ENCODE results near the gene NFIA. TPM values are rescaled to one million over a fixed set of nuclear protein-coding genes. Genes with fewer than 3 reads are reported as not detected.

Gene NFIA
- total RNA-seq, 1 experiment from 2014 or later, result 0.35 TPM

DNA sequence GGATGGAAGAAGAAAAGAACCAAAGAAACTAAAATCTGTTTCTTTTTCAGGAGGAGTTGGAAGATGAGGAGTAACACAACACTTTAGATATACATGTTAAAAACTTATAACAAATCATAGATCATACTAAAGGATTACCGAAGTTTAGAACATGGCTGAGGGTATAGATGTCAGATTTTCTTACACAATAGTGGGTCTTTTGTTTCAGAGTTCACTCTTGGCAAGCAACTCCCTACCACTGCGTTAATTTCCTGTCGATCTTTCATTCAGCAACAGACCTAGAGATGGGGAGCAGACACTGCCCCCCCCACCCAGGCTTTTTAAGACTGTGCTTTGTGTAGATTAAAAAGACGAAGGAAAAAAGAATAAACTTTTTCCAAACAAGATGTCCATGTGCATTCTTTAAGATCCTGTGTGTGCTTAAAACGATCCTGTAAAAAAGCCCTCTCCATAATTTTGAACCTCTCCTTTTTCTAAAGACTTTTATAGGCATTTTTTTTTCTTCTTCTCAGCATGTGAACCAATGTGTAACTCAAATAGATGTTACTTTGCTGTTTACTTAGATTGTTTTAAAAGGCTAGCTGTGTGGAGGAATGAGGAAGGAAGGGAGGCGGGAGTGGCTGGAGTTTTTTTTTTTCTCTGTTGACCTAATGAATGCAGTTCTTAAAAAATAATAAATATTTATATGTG lies 50.4 kb downstream of the NFIA start:
- no peak overlapping the region for H3K14ac ChIP-seq (ENCODE audit: insufficient read depth, low read length)
- H3K4me3 Mint-ChIP-seq, result no peak overlapping the region
- H2AFZ ChIP-seq (ENCODE audit: low read length), result no peak overlapping the region
- H3K23ac ChIP-seq (ENCODE audit: insufficient read length, low read depth, low read length), result no peak overlapping the region
- no peaks in the 10 kb centered on the region for H3K79me1 ChIP-seq (ENCODE audit: insufficient read depth, low read depth, low read length, poor library complexity, severe bottlenecking)
- TF ChIP-seq CTCF (conservative IDR thresholded peaks at IDR 0.05), result no peak
- no peak overlapping the region for H2BK12ac ChIP-seq (ENCODE audit: insufficient read length, low read depth, low read length)
- H3K4me2 ChIP-seq (ENCODE audit: insufficient read depth, insufficient read length, low read length), result no peak overlapping the region
- no peaks in the 10 kb centered on the region for H3K79me2 ChIP-seq (ENCODE audit: insufficient read depth, low read length)
- H3K18ac ChIP-seq (ENCODE audit: insufficient read length, low read depth, low read length), result no peak overlapping the region
- no peak overlapping the region for H2BK20ac ChIP-seq (ENCODE audit: low read depth, low read length, poor library complexity, severe bottlenecking)
- no peaks in the 10 kb centered on the region for H3K4me1 ChIP-seq (ENCODE audit: insufficient read depth, low read length)
- no peak overlapping the region for H3K27ac ChIP-seq (ENCODE audit: insufficient read length, low read depth, low read length)
- no peak overlapping the region for H3T11ph ChIP-seq (ENCODE audit: low read length)
- no peaks in the 10 kb centered on the region for H3K9me3 ChIP-seq (ENCODE audit: control insufficient read depth, low read depth, low read length)
- no peak overlapping the region for H3K56ac ChIP-seq (ENCODE audit: insufficient read length, low read depth, low read length)
- no peak overlapping the region for H2AK5ac ChIP-seq (ENCODE audit: insufficient read length, low read length)
- WGBS (ENCODE audit: extremely low coverage, insufficient read length, low lambda C conversion rate), result no CpG with 5 or more reads among the region's 6 CpGs
- no peaks in the 10 kb centered on the region for H3K27me3 ChIP-seq (ENCODE audit: insufficient read depth, low read length)
- H4K8ac ChIP-seq (replicated peaks; ENCODE audit: insufficient read length, low read depth, low read length), result no peak overlapping the region
- H3K4ac ChIP-seq (ENCODE audit: low read depth, low read length), result no peak overlapping the region
- no peaks in the 10 kb centered on the region for H3K36me3 Mint-ChIP-seq (ENCODE audit: insufficient read depth in 1 of 3, low read depth in 3 of 3)
- H2BK120ac ChIP-seq (ENCODE audit: low read depth, low read length, poor library complexity, severe bottlenecking), result no peak overlapping the region
- no peak overlapping the region for H2BK15ac ChIP-seq (ENCODE audit: low read depth, low read length)
- no peak overlapping the region for H2BK5ac ChIP-seq (ENCODE audit: insufficient read length, low read length)
- H3K27me3 Mint-ChIP-seq (ENCODE audit: low read depth), result no peaks in the 10 kb centered on the region
- H4K91ac ChIP-seq (ENCODE audit: insufficient read length, low read depth, low read length), result no peak overlapping the region
- no peak overlapping the region for H4K5ac ChIP-seq (ENCODE audit: insufficient read length, low read depth, low read length)
- no peak for DNase-seq
- no peaks in the 10 kb centered on the region for H4K20me1 ChIP-seq (ENCODE audit: control insufficient read depth, insufficient read depth, insufficient read length)
- no peak overlapping the region for H3K9ac ChIP-seq (ENCODE audit: extremely low read depth, insufficient read length, low read length)
- H3K4me1 Mint-ChIP-seq, result peaks cover 0 to 3% of the 10 kb centered on the region in 2 experiments; a peak in 1 of 4 replicates
- no peak overlapping the region for H3K27ac Mint-ChIP-seq
- H3K23me2 ChIP-seq (ENCODE audit: insufficient read length, low read depth, low read length, poor library complexity, severe bottlenecking), result no peaks in the 10 kb centered on the region
- no peaks in the 10 kb centered on the region; a peak in 1 of 5 replicates for H3K9me3 Mint-ChIP-seq

All from H9 (cell line).